ENCODE results near the gene CPNE5.

The CPNE5 gene

DNA sequence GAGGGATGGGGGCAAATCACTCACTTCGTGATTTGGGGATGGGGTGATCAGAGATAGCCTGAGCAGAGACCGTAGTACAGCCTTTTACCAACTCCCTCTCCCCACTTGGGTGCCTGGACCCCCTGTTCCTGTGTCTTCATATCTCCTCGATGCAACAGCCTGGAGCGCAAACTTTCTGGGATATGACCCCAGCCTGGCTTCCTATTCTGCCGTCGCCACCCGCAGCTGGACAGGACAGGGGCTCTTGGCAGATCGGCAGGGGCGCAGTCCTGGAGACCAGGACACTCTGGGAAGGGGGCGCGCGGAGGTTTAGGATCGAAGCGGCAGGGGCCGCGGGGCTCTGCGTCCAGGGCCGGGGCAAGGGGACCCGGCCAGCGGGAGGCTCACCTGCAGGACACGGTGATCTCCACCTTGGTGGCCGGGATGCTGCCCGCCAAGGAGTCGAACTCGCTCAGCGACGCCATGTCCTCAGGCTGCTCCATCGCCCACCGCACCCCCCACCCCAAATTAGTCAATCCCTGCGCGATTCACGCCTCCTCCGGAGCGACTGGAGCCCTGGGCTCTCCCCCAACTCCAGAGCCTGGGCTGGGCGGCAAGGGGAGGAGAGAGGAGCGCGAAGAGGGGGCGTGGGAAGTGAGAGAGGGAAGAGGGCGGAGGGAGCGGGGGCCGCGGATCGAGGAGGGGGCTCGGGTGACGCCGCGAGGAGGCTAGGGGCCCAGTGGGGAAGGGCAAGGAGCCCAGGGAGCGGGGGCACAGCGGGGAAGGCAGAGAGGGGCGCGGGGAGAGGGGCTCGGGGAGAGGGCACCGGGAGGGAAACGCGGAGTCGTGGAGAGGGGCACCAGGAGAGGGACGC, at the start of gene CPNE5:
CPNE5 (minus strand) TSS at position 549 of the 853 bp plus-strand sequence; CDS start at position 482, 67 bp downstream.
- DNase-seq (ENCODE audit: low read depth, low spot score), result peak; percentile 39

DNA sequence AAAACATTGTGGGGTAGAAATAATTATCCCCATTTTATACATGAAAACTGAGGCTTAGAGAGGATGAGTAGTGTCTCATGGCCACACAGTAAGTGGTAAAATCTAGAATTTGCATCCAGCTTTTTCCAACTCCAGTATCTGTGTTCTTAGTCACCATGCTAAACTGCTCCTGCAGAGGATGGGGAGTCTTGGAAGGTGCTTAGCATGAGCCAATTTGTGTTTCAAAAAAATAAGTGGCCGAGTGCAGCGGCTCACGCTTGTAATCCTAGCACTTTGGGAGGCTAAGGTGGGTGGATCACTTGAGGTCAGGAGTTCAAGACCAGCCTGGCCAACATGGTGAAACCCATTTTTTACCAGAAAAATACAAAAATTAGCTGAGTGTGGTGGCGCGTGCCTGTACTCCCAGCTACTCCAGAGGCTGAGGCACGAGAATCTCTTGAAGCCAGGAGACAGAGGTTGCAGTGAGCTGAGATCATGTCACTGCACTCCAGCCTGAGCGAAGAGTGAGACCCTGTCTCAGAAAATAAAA, 48.9 kb upstream of the CPNE5 start:
- no peak for DNase-seq (ENCODE audit: low read depth, low spot score)

DNA sequence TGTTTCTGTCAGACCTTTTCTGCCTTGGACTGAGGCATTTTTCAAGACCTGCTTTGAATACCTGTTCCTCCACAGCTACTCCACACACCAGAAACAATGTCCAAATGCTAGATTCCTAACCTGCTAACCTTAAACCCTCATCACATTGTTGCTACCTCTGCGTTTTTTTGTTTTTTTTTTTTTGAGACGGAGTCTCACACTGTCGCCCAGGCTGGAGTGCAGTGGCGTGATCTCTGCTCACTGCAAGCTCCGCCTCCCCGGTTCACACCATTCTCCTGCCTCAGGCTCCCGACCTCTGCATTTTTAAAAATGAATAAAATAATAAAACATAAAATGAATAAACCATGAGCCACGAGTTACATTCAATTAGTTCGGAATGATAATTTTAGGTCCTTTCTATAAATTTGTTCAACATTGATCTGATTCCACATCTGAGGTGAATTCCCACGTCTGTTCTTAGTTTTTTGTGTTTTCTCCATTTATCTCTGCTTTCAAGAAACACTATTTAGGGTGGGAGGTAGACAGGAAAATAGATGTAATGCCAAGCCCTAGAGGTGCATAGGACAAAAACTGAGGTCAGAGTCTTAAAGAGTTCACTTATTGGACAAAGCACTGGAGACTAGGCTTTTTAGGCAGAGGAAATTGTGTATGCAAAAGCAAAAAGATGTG, 47.8 kb upstream of the CPNE5 start:
- DNase-seq (ENCODE audit: low read depth, low spot score), result no peak

DNA sequence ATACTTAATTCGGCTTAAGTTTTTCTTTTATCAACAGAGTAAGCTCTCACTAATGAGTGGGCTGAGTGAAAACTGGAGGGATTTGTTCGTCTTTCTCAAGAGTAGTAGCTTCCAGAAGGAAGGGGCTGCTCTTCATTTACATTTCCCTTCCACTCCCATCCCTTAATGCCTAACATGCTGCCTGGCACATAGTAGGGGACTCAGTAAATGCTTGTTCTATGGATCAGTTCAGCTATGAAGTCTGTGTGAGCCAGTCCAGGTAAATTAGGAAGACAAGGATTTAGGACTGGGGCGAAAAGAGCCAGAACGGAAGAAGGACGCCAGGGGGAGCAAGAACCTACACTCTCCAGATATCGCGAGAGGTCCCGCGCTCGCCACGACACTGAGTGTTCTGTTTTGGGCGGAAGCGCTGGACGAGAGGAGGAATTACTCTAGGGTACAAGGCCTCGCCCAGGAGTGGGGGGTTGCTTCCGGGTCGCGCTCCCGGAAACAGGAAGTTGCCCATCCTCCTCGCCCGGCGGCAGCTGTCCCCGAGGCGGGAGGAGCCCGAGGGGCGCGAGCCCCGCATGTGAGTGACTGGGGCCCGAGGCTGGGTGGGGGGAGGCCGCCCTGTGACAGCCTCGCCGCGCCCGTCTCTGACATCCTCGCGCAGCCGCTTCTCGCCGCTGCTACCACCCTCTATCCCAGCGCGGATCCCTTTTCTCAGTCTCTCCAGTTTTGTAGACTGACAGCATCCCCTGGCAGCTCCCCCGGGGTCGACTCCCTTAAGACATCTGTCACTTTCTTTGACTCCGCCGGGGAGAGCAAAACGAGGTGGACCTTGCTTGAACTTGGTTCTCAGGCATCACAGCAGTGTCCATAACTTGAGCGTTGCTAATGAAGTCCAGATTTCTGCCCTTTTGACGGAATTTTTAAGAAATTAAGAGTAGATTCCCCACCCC, 46.5 kb upstream of the CPNE5 start, which contains the start of gene C6orf89:
C6orf89 (plus strand) TSS at position 492 of the 941 bp plus-strand sequence. CDS start 13,493 bp downstream, outside the sequence.
- peak; percentile 98 for DNase-seq (ENCODE audit: low read depth, low spot score)

DNA sequence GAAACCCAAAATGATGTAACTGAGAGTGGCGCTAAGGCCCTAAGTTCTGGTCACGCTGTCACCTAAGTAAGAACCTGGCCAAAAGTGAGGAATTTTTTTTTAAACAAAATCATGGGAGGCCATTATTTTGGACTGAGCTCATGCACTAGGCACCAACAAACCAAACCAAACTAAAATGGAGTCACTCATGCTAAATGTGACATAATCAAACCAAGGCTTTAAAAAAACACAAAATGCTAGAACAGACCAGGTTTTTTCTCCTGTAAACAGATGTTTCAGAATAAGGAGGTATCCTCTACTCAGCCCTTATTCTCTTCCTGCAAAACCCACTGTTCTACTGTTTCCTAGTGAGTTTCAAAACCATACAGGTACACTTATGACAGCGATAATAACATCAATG, 45.4 kb upstream of the CPNE5 start:
- no peak for DNase-seq (ENCODE audit: low read depth, low spot score)

DNA sequence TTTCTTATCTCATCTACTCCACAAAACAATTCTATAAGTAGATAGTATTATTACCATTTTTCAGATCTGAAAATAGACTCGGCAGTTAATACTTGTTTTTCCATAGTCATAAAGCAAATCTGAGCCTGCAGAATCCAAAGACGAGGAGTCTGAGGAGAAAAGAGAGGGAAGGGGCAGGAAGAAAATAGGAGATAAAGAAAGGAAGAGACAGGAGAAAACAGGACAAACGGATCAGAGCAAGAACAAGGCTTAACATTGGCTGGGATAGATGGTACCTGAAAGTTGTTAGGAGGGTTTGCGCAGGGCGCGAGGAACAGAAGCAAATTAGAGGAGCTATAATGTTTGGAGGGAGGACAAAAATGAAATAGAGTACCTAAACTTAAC, 36.0 kb upstream of the CPNE5 start:
- no peak for DNase-seq (ENCODE audit: low read depth, low spot score)

DNA sequence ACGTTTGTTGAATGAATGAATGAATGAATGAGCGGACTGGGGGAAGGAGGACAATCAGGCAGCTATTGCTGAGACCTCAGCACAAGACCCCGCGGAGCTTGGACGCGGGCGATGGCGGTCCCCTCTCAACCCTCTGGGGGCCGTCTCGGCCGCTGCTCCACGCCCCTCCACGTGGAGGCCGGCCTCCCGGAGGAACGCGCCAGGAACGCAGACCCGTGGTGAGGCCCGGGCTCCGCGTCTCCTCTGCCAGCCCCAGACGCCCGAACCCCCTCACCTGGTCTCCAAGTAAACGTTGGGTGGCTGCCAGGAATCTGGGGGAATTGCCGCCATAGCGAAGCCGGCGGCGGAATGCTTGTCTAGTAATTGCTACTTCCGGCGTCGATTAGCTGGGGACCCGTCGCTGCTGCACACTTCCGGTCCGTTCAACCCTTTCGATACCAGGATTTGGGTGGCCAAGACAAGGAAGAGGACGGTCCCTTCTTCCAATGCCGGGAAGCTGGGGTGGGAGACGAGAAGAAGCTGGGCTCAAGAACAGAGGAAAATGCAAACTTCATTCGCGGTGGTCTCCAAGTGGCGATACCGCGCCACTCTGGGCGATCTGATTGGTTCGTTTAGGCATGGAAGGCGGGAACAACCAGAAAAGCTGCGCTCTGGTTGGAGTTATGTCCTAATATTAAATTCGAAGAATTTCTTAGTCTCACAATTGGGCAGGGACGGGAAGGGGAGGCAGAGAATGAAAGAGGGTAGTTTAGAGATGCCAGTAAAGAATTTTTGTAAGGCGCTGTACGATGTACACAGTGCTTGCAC, 35.4 kb upstream of the CPNE5 start, which contains the start of gene PPIL1:
PPIL1 (minus strand) TSS at position 361 of the 807 bp plus-strand sequence; CDS start at position 330, 31 bp downstream.
- peak; percentile 94 for DNase-seq (ENCODE audit: low read depth, low spot score)

DNA sequence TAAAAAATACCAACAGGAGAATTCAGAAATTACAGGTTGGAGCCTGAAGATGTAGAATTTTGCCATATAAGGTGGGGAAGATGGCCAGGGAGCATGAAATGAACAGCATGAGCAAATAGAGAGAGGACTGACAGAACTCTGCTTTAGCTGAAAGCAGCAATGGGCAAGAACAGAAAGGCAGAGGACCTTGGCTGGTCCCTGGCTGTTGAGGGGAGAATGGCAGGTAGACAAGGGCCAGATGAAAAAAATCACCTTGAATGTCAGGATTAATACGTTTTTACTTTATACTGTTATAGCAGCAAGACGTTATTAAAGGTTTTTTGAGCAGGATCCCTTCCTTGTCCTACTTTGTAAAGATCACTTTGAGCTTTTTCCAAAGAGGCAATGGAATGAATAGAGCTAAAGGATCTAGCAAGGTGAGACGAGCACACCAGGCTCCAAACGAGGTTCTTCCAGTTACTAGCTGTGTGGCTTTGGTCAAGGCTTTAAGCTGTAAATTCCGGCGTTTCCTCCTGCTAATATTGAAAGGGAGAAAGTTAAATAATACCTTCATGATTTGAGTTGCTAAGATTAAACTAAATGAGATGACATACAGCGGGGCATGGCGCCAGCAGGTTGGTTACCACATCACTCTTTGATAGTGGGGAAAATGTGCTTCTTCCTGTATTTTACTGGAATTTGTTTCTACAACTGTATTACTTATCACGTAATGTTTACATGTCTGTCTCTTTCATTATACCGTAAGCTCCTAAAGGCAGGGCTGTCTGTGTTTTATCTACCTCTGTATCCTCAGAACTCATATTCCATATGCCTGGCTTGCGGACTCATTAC, 34.6 kb upstream of the CPNE5 start:
- peak; percentile 20 for DNase-seq (ENCODE audit: low read depth, low spot score)

DNA sequence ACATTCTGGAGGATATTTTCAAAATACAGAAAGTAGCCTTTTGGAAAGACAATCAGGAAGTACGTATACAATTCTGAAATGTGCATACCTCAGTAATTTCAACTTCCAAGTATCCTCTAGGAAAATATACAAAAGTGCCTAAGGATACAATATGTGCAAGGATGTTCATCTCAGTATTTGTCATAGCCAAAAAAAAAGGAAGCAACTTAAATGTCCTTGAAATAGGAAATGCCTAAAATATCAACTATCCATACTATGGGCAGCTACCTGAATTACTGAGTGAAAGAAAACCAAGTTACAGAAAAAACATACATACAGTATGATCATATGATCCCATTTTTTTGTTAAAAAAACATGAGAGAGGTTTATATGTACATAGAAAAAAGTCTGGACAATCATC, 33.9 kb upstream of the CPNE5 start:
- no peak for DNase-seq (ENCODE audit: low read depth, low spot score)

DNA sequence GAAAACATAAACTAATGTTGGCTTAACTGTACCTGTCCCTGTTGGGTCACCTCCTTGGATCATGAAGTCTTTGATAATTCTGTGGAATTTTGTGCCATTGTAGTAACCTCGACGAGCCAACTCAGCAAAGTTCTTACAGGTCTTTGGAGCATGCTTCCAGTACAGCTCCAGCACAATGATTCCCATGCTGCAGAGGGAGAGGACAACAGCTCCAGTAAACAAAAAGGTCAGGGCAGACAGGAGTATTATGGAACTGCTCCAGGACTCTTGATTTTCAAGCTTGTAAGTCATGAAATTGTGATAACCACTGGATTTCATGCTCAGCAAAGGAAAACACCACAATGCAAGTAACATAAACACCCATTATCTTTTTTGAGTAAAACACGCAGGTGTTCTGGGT, 32.4 kb upstream of the CPNE5 start:
- DNase-seq (ENCODE audit: low read depth, low spot score), result no peak

DNA sequence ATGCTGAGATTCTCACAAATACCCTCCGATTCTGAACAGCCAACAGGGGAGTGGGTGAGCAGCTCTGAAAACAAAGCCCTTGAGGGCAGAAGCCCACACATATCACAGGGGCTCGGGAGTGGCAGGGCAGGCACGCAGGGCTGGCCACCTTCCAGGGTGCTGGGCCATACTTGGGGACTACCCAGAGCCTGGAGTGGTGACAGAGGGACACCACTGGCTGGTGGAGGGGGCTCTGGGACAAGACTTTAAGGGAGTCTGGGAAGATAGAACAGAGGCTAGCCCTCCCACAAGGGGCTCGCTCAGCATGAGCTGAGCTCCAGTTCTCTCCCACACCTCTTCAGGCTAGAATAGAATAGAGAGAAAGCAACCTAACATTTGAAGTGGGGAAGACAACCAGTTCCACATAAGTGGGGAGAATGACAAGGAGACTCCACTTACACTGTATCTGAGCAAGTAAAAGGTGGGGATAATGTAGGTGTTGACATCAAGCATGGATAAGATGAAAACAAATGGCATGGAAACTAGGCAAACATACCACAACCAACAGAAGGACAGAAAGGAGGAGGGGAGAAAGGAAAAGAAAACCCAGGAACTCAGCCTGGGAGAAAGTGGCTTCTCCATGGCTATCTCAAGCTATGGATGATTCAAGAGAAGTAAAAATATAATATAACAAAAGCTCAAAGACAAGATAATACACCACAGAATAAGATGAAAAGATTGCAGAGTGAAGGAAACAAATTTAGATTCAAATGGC, 28.4 kb upstream of the CPNE5 start:
- no peak for DNase-seq (ENCODE audit: low read depth, low spot score)

DNA sequence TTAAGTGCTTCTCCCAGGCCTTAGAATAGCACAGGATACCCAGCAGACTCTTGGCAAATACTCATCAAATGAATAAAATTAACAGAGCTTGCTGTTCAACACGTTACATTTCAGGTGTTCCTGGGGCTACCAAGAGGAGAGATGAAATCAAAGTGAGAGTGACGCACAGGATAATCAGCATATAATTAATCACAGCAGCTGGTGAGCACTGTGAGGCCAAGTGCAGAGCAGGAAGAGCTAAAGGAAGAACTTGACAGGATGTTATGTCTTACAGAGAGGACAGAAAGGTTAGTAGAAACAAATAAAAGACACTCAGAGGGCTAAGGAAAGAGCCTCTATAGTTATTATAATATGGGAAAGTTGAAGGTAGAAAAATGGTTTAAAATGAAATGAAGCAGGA, 26.6 kb upstream of the CPNE5 start:
- no peak for DNase-seq (ENCODE audit: low read depth, low spot score)

DNA sequence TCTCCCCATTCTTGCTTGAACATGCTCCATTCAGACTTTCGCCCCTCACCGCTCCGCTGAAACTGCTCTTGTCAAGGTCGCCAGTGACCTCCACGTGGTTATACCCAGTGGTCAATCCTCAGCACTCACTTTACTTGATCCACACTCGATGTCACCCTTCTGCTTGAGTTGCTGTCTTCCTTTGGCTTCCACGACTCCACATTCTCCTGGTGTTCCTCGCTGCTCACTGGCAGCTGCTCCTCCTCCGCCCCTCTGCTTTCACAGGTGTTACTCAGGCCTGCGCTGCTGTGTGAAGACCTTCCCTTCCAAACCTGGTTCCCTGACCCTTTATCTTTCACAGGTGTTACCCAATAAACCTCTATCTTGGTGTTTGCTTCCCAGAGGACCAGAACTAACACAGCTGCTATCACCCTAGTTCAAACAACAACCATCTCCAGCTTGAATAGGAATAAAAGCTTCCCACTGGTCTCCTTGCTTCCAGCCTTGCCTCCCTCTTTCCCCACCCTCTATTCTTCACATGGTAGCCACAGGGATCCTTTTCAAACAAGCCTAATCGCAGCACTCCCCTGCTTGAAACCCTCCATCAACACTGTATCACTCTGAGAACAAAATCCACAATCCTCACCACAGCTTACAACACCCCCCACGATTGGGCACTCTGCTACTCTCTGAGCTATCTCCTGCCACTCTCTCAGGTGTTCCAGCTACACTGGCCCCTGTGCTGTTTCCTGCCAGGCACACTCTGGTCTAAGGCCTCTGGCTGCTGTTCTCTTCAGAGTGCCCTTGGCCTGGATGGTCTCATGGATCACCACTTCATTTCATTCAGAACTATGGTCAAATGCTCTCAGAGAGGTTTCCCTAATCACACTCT, 24.7 kb upstream of the CPNE5 start:
- no peak for DNase-seq (ENCODE audit: low read depth, low spot score)

DNA sequence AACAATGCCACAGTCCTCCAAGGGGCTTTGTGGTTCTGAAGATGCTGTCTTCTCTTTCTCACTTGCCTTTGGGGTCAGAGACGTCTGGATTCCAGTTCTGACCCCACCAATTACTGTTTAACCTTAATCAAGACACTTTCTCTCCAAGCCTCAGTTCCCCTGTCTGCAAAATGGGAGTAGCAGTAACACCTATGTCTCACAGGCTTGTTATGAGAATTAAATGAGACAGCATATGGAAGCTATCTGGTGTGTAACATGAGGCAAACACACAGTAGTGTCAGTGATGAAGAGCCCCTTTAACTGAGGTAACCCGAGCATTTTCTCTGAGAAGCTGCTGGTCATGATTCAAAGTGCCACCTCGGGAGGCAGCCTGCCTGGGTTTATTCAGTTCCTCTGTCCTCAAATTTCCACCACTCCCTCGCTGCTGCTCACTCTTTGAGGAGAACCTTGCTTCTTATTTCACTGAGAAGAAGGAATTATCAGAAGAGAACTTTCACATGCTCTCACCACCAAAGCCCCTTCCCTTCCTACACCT, 23.7 kb upstream of the CPNE5 start:
- no peak for DNase-seq (ENCODE audit: low read depth, low spot score)

DNA sequence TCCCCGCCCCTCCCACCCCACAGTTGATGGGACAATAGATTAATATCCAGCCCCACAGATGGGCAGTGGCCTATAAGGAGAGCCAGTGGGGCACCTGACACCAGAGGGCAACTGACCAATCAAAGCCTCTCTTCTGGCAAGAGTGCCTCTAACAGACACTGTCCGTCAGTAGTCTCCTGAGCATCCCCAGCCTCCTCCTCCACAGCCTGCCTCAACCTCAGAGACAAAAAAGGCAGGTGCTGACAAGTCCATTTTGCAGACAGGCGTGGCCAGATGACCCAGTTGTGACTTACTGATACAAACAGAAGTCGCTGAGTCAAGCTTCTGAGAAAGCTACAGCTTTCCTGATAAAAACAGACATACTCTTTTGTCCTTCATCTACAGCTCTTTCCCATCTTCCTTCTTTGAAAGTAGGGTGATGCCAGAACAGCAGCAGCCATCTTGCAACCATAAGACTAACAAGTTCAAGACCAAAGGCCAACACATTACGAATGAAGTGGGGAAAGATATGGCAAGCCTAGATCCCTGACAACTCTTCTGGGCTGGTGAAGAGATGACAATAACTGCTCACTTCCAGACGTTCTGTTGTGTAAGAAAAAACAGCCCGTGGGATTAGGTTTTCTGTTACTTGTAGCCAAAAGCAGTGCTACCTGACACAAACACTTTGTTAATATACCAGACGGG, 23.1 kb upstream of the CPNE5 start:
- no peak for DNase-seq (ENCODE audit: low read depth, low spot score)

DNA sequence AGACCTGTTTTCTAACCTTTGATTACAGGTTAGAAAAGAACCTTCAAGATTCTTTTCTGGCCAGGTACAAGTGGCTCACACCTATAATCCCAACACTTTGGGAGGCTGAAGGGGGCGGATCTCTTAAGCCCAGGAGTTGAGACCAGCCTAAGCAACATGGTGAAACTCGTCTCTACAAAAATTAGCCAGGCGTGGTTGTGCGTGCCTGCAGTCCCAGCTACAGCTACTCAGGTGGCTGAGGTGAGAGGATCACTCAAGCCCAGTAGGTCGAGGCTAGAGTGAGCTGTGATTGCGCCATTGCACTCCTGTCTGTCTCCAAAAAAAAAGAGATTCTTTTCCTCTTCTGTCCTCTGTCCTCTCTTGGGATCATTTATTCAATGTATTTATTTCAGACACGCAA, 20.9 kb upstream of the CPNE5 start:
- DNase-seq (ENCODE audit: low read depth, low spot score), result no peak

DNA sequence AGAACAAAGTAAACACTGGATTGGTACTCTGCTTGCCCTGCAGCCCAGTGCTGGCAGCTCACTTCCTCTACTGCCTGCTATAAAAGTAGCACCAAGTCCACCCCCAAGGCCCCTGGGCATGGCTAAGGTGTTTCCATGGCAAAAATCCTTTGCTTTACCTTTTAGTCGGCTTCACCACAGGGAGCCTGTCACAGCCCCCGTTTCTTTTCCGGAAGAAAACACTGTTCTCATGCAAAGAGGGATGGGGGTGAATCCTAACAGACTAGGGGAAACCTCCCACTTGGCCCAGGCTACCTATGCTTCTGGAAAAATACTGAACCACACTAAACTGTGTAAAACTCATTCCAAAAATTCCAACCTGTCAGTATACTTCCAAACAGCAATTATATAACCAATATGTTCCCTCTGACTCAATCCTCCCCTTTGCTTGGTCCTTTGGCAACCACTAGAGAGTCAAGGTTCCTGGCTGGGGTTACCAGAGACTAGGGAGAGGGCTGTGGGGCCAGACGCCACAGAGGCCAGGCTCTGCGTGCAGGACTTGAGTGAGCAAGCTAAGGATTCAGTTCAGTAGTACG, 19.2 kb upstream of the CPNE5 start:
- peak; percentile 83 for DNase-seq (ENCODE audit: low read depth, low spot score)

Data from astrocyte of the hippocampus (primary cell).